Retinal pigment epithelial cell (primary cell): ENCODE results near the gene TPBG.
"Not testable (repeated sequence)": the region's sequence is repeated elsewhere in the genome, so short reads cannot be mapped to it uniquely, and the experiment has no call there.

Experiments used
- DNase-seq: peaks from one replicate; pipeline ENCODE4 v3.0.0-alpha.2; 2010; ENCODE audit warnings: low read depth
- H3K4me3 ChIP-seq: 2 replicates; pipeline ENCODE4 v1.5.1; 2011; ENCODE audit warnings: mild to moderate bottlenecking, low read length, control low read depth, moderate library complexity
- CTCF ChIP-seq: conservative IDR thresholded peaks from 2 replicates; pipeline ENCODE4 v1.5.1; 2011; ENCODE audit warnings: low read depth, low read length, control low read depth, inconsistent platforms

TPBG gene

GRCh38 chr6:82374516-82374915 lies 10.9 kb downstream of the TPBG start:
- TF ChIP-seq CTCF = no peak
- H3K4me3 ChIP-seq = no peak overlapping the region
- DNase-seq = no peak

GRCh38 chr6:82376636-82377035 lies 13.0 kb downstream of the TPBG start:
- DNase-seq = no peak
- no peak for TF ChIP-seq CTCF
- no peak overlapping the region for H3K4me3 ChIP-seq

- no peak for DNase-seq
- no peak overlapping the region for H3K4me3 ChIP-seq
- no peak for TF ChIP-seq CTCF
Observed at GRCh38 chr6:82380566-82381185, 17.1 kb downstream of the TPBG start.

- H3K4me3 ChIP-seq = no peak overlapping the region
- no peak for DNase-seq
- TF ChIP-seq CTCF = no peak
Observed at GRCh38 chr6:82381278-82381677, 17.7 kb downstream of the TPBG start.

GRCh38 chr6:82385102-82385501 lies 21.5 kb downstream of the TPBG start:
- no peak overlapping the region for H3K4me3 ChIP-seq

GRCh38 chr6:82385546-82385945 lies 21.9 kb downstream of the TPBG start:
- no peak for DNase-seq
- H3K4me3 ChIP-seq = no peak overlapping the region
- TF ChIP-seq CTCF = no peak

More at GRCh38 chr6:82385102-82385501, 21.5 kb downstream of the TPBG start:
- no peak for TF ChIP-seq CTCF
- no peak for DNase-seq

- no peak for TF ChIP-seq CTCF
- DNase-seq = no peak
- H3K4me3 ChIP-seq = no peak overlapping the region
Observed at GRCh38 chr6:82385961-82386360, 22.3 kb downstream of the TPBG start.

GRCh38 chr6:82394770-82395169 lies 31.2 kb downstream of the TPBG start:
- H3K4me3 ChIP-seq, DNase-seq: not testable (repeated sequence)
